GM12878 (cell line): ENCODE measurements around the gene KLC3. TPM values are rescaled to one million over a fixed set of nuclear protein-coding genes. Genes with fewer than 3 reads are reported as not detected.
A peak's percentile ranks its signal among the peaks of the same experiment; 100 is the strongest.

ENCODE experiments used
- ATAC-seq: fragments of 200-7000 bp; cut with Tn5 transposase; 3 replicates; pipeline ENCODE4 v1.9.1; 2020; ENCODE audit warnings: mild to moderate bottlenecking, moderate library complexity
- BruUV-seq: library from RNA; stranded (reverse); fragments of 400-500 nt; replicated peaks from 2 replicates; lab custom pipeline; 2021; lab: Mats Ljungman, UMichigan
- CTCF ChIA-PET: fragments of 300-600 bp; sonication (Branson Sonifier 250); formaldehyde crosslinking; extraction: SDS; loops from one replicate; lab custom pipeline; 2021; ENCODE audit warnings: inconsistent platforms; lab: Yijun Ruan, JAX
- POLR2A ChIA-PET: fragments of 350-600 bp; formaldehyde crosslinking; extraction: SDS; loops from one replicate; lab custom pipeline; 2021; ENCODE audit warnings: inconsistent platforms; lab: Charles Lee
- RAD21 ChIA-PET: fragments of 300-600 bp; sonication (Branson Sonifier 250); formaldehyde crosslinking; loops from one replicate; lab custom pipeline; 2023; ENCODE audit warnings: antibody characterized with exemption; ENCODE audit not compliant: unreplicated experiment; lab: Charles Lee
- SMC1A ChIA-PET: fragments of 300-600 bp; sonication (Branson Sonifier 250); formaldehyde crosslinking; loops from one replicate; lab custom pipeline; 2023; ENCODE audit not compliant: unreplicated experiment, uncharacterized antibody; lab: Charles Lee
- DNase-seq: peaks from one replicate; pipeline ENCODE4 v3.0.0-alpha.2; 2011; ENCODE audit warnings: low read depth, low spot score
- FAIRE-seq: peaks from 3 replicates; lab custom pipeline; 2011; peaks lifted over from hg19 to GRCh38; lab: Jason Lieb, UNC
- H2AFZ ChIP-seq: 2 replicates; pipeline ENCODE4 v1.6.0; 2011; ENCODE audit warnings: low read depth, low read length, control low read depth; ENCODE audit not compliant: control insufficient read depth
- H3K27ac ChIP-seq: 2 replicates; pipeline ENCODE4 v1.5.1; 2011; ENCODE audit warnings: control low read depth; ENCODE audit not compliant: control insufficient read depth, insufficient read depth
- H3K27me3 ChIP-seq, 2 experiments: replicated peaks in 1 of 2; 2 replicates each; pipeline versions ENCODE4 v1.6.0 to v1.6.1; 2011; ENCODE audit warnings: low read length in 1 of 2; ENCODE audit not compliant: control insufficient read depth in 2 of 2, insufficient read depth in 2 of 2
- H3K36me3 ChIP-seq, 2 experiments: 2 replicates each; pipeline ENCODE4 v1.5.1; 2011; ENCODE audit warnings: low read length in 1 of 2; ENCODE audit not compliant: control insufficient read depth in 2 of 2, insufficient read depth in 2 of 2
- H3K4me1 ChIP-seq: 2 replicates; pipeline ENCODE4 v1.6.1; 2011; ENCODE audit warnings: mild to moderate bottlenecking, low read length, moderate library complexity, mixed read lengths; ENCODE audit not compliant: control insufficient read depth, insufficient read depth
- H3K4me2 ChIP-seq: 2 replicates; pipeline ENCODE4 v1.6.0; 2011; ENCODE audit warnings: control low read depth; ENCODE audit not compliant: control insufficient read depth, insufficient read depth
- H3K4me3 ChIP-seq: fragments of 200-600 bp; sonication (generic); 2 replicates; pipeline ENCODE4 v1.5.1; 2016
- H3K79me2 ChIP-seq: 2 replicates; pipeline ENCODE4 v1.6.0; 2011; ENCODE audit warnings: low read length; ENCODE audit not compliant: control insufficient read depth, insufficient read depth
- H3K9ac ChIP-seq: 2 replicates; pipeline ENCODE4 v1.8.0; 2011; ENCODE audit warnings: low read length, control low read depth, mixed read lengths; ENCODE audit not compliant: control insufficient read depth, insufficient read depth
- H3K9me3 ChIP-seq: replicated peaks from 3 replicates; pipeline ENCODE4 v1.5.1; 2011; ENCODE audit warnings: mild to moderate bottlenecking, low read length; ENCODE audit not compliant: control insufficient read depth, insufficient read depth
- H4K20me1 ChIP-seq: 2 replicates; pipeline ENCODE4 v1.6.0; 2011; ENCODE audit not compliant: control insufficient read depth, insufficient read depth
- BACH1 ChIP-seq: fragments of 450-650 bp; IDR thresholded peaks from 2 replicates; pipeline ENCODE4 v1.6.1; 2017; ENCODE audit warnings: mild to moderate bottlenecking, borderline replicate concordance
- CHD1 ChIP-seq: IDR thresholded peaks from 2 replicates; pipeline ENCODE4 v1.6.1; 2012; ENCODE audit warnings: low read depth, low read length, improper control_type of control experiment
- HDGF ChIP-seq: fragments of 450-650 bp; IDR thresholded peaks from 2 replicates; pipeline ENCODE4 v1.6.1; 2016; ENCODE audit warnings: antibody characterized with exemption
- LARP7 ChIP-seq: fragments of 450-650 bp; IDR thresholded peaks from 2 replicates; pipeline ENCODE4 v1.6.1; 2017; ENCODE audit warnings: mild to moderate bottlenecking
- NFXL1 ChIP-seq: fragments of 450-650 bp; IDR thresholded peaks from 2 replicates; pipeline ENCODE4 v1.6.1; 2017; ENCODE audit warnings: antibody characterized with exemption, mild to moderate bottlenecking, borderline replicate concordance
- PML ChIP-seq: IDR thresholded peaks from 2 replicates; pipeline ENCODE4 v1.6.1; 2012; ENCODE audit warnings: low read length, inconsistent platforms
- SMAD5 ChIP-seq: IDR thresholded peaks from 2 replicates; pipeline ENCODE4 v1.6.1; 2016; ENCODE audit warnings: antibody characterized with exemption, low read depth
- SMARCA5 ChIP-seq: fragments of 450-650 bp; IDR thresholded peaks from 2 replicates; pipeline ENCODE4 v1.6.1; 2017; ENCODE audit warnings: mild to moderate bottlenecking
- WGBS: methylation state at CpG from one replicate; pipeline ENCODE4 v1.1.6; 2016; ENCODE audit warnings: low lambda C conversion rate; ENCODE audit not compliant: insufficient replicate concordance, insufficient coverage; ENCODE audit errors: missing lambda C conversion rate; 5-methylcytosine and 5-hydroxymethylcytosine counted together
- in situ Hi-C: fragments of 300-500 bp; cut with MboI; formaldehyde crosslinking; loops from 9 replicates; pipeline ENCODE4 v1.14.3; 2018; ENCODE audit warnings: mixed read lengths
- intact Hi-C: fragments of 100-400 bp; cut with micrococcal nuclease; formaldehyde crosslinking; loops from one replicate; pipeline ENCODE4 v1.14.2; 2022; ENCODE audit not compliant: unreplicated experiment
- polyA plus RNA-seq, 11 experiments: library from polyadenylated mRNA; depleted of rRNA in 4 of 11; unstranded in 6 of 11; stranded (reverse) in 5 of 11; fragments of >200 nt; fragmentation: Nextera tagmentation in 4 of 11; fragmentation: Illumina TruSeq in 1 of 11; extraction: Ambion mirVana in 4 of 11; extraction: Trizol in 1 of 11; gene quantifications; 1 replicate in 1 of 11; 2 replicates in 10 of 11; pipeline versions ENCODE4 v1.2.1 to v1.2.3, GENCODE V29; 2011 to 2016; ENCODE audit warnings: inconsistent platforms in 2 of 11, missing spikeins in 2 of 11, low read depth in 1 of 11
- total RNA-seq, 4 experiments: library from RNA; depleted of rRNA in 3 of 4; stranded (reverse); fragments of >200 nt in 3 of 4; fragmentation: Illumina TruSeq in 1 of 4; extraction: Trizol in 1 of 4; gene quantifications; 2 replicates each; pipeline versions ENCODE4 v1.2.1 to v1.2.3, GENCODE V29; 2013 to 2021
- TF ChIP-seq, protein P1 (sequence below): fragments of 450-650 bp; IDR thresholded peaks from 2 replicates; pipeline ENCODE4 v1.6.1; 2016; ENCODE audit warnings: mild to moderate bottlenecking
- TF ChIP-seq, protein P2 (sequence below): IDR thresholded peaks from 2 replicates; pipeline ENCODE4 v1.6.1; 2011; ENCODE audit warnings: low read depth, mild to moderate bottlenecking, low read length, moderate library complexity, borderline replicate concordance; ENCODE audit errors: extremely low read depth
- TF ChIP-seq, protein P3 (sequence below): IDR thresholded peaks from 2 replicates; pipeline ENCODE4 v1.6.1; 2011; ENCODE audit warnings: mild to moderate bottlenecking, low read depth, low read length, moderate library complexity; ENCODE audit not compliant: insufficient replicate concordance
- TF ChIP-seq, protein P4 (sequence below): IDR thresholded peaks from 2 replicates; pipeline ENCODE4 v1.6.1; 2012; ENCODE audit warnings: low read depth, low read length, improper control_type of control experiment

The KLC3 gene
- total and polyA plus RNA-seq, 10 of the 15 experiments (the other 5 are each of a cell fraction or from before 2014, with no cell fraction given) = 0.03 to 0.38 (median 0.28) TPM; not detected in 5

DNA sequence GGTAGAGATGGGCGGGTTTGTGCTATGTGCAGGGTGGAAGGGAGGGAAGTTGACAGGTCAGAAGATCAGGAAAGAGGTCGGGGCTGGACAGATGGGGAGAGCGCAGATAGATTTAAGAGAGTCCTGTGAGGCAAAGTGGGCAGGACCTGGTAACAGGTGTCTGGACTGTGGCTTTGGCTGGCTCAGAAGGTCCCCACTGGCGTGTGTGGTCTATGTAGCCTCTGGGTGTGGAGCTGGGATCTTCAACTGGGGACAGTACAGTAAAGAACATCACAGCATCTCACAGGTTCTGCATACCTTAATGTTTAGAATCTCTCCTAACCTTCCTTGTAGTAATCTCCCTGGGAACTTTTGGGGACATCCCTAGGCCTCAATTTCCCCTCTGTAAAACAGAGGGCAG is 35.5 kb upstream of the KLC3 start:
- no peak overlapping the region for H3K4me3 ChIP-seq
- H3K79me2 ChIP-seq = no peaks in the 10 kb centered on the region
- no peak overlapping the region for H3K9ac ChIP-seq
- H3K27me3 ChIP-seq = no peaks in the 10 kb centered on the region
- H4K20me1 ChIP-seq = no peaks in the 10 kb centered on the region
- ChIA-PET CTCF (interaction anchor here (0.5 kb wide), 1 partner anchor 436 kb away, joined by 3 read pairs; no protein-coding TSS in a partner anchor), POLR2A (no interaction called here), RAD21 (no interaction called here), SMC1A (no interaction called here)
- no peak for FAIRE-seq
- no peak overlapping the region for H2AFZ ChIP-seq
- H3K4me1 ChIP-seq = no peaks in the 10 kb centered on the region
- in situ Hi-C loops = no loop called here
- no peaks in the 10 kb centered on the region; the same call in 2 of the 3 replicates for H3K9me3 ChIP-seq
- no peak for DNase-seq
- 72% methylated on average over 4 of the region's 4 CpGs for WGBS
- peak; percentile 25 for ATAC-seq
- TF ChIP-seq CHD1 (no peak), PML (0 out of 2 replicates have a peak, but pooled peaks have one; percentile 26), BACH1 (no peak)
- TF ChIP-seq, protein P1, sequence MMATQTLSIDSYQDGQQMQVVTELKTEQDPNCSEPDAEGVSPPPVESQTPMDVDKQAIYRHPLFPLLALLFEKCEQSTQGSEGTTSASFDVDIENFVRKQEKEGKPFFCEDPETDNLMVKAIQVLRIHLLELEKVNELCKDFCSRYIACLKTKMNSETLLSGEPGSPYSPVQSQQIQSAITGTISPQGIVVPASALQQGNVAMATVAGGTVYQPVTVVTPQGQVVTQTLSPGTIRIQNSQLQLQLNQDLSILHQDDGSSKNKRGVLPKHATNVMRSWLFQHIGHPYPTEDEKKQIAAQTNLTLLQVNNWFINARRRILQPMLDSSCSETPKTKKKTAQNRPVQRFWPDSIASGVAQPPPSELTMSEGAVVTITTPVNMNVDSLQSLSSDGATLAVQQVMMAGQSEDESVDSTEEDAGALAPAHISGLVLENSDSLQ = no peak
- no peaks in the 10 kb centered on the region for H3K36me3 ChIP-seq
- intact Hi-C loops = no loop called here
- H3K4me2 ChIP-seq = no peak overlapping the region
- no TSS peak for BruUV-seq
- no peak overlapping the region for H3K27ac ChIP-seq

DNA sequence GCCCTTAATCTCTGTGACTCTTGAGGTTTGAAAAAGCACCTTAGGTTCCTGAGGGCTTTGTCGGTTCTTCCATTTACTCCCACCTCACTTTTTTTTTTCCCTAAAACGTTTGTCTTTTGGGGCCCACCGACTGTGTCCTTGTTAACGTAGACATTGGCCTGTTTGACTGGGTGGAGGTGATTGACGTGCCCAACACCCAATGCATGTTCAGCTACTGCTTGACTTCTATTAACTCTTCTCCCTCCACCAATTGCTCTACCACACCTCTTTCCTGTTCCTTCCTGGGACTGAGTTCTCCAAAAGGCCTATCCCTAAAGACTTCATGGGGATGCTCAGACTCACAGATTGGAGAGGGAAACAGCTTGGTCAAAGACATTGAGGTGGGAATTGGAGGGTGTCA is 35.1 kb upstream of the KLC3 start:
- FAIRE-seq = peak; percentile 56
- ChIA-PET SMC1A (no interaction called here), RAD21 (no interaction called here), POLR2A (interaction anchor here (0.5 kb wide), 1 partner anchor 28 kb away, joined by 3 read pairs; no protein-coding TSS in a partner anchor), CTCF (interaction anchor here (0.5 kb wide), 1 partner anchor 437 kb away, joined by 3 read pairs; no protein-coding TSS in a partner anchor)
- Histone ChIP-seq H3K4me3 (no peak overlapping the region), H4K20me1 (no peaks in the 10 kb centered on the region), H3K9ac (no peak overlapping the region), H3K9me3 (no peaks in the 10 kb centered on the region; the same call in 2 of the 3 replicates), H3K27me3 (no peaks in the 10 kb centered on the region), H3K4me2 (no peak overlapping the region), H2AFZ (no peak overlapping the region), H3K27ac (no peak overlapping the region), H3K36me3 (no peaks in the 10 kb centered on the region), H3K79me2 (no peaks in the 10 kb centered on the region), H3K4me1 (no peaks in the 10 kb centered on the region)
- in situ Hi-C loops (no loop called here), intact Hi-C loops (no loop called here)
- 4% methylated on average over 5 of the region's 5 CpGs for WGBS
- DNase-seq = no peak
- BruUV-seq = no TSS peak
- ATAC-seq = peak; percentile 24; the same call in 1 of the 3 replicates
- TF ChIP-seq NFXL1 = no peak
- TF ChIP-seq, protein P2, sequence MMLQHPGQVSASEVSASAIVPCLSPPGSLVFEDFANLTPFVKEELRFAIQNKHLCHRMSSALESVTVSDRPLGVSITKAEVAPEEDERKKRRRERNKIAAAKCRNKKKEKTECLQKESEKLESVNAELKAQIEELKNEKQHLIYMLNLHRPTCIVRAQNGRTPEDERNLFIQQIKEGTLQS = no peak
- no peak for TF ChIP-seq HDGF
- TF ChIP-seq, protein P3, sequence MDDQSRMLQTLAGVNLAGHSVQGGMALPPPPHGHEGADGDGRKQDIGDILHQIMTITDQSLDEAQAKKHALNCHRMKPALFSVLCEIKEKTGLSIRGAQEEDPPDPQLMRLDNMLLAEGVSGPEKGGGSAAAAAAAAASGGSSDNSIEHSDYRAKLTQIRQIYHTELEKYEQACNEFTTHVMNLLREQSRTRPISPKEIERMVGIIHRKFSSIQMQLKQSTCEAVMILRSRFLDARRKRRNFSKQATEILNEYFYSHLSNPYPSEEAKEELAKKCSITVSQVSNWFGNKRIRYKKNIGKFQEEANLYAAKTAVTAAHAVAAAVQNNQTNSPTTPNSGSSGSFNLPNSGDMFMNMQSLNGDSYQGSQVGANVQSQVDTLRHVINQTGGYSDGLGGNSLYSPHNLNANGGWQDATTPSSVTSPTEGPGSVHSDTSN = peak; percentile 85
- no peak for TF ChIP-seq SMAD5
- TF ChIP-seq, protein P1 = peak; percentile 95
- TF ChIP-seq SMARCA5 = no peak
- no peak for TF ChIP-seq LARP7
- TF ChIP-seq, protein P4, sequence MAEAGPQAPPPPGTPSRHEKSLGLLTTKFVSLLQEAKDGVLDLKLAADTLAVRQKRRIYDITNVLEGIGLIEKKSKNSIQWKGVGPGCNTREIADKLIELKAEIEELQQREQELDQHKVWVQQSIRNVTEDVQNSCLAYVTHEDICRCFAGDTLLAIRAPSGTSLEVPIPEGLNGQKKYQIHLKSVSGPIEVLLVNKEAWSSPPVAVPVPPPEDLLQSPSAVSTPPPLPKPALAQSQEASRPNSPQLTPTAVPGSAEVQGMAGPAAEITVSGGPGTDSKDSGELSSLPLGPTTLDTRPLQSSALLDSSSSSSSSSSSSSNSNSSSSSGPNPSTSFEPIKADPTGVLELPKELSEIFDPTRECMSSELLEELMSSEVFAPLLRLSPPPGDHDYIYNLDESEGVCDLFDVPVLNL = no peak
